Breast epithelium (tissue), 4 donors: Measurements from ENCODE around the gene KIF1A. TPM values are rescaled to one million over a fixed set of nuclear protein-coding genes. Genes with fewer than 3 reads are reported as not detected.
A peak's percentile ranks its signal among the peaks of the same experiment; 100 is the strongest.

ENCODE experiments used
- DNase-seq, 2 donors: peaks; one replicate each; pipeline ENCODE4 v3.0.0-alpha.2; 2019; ENCODE audit warnings: low spot score in 2 of 2
- H3K27ac ChIP-seq, 2 donors: fragments of 200-600 bp; sonication (generic) in 1 of 2; one replicate each; pipeline ENCODE4 v1.5.1; 2016 to 2019; ENCODE audit warnings: mild to moderate bottlenecking in 1 of 2
- H3K27me3 ChIP-seq, 2 donors: fragments of 200-600 bp; sonication (generic) in 1 of 2; one replicate each; pipeline versions ENCODE4 v1.5.1 to v1.6.0; 2017 to 2019; ENCODE audit warnings: control low read depth in 1 of 2, mild to moderate bottlenecking in 1 of 2
- H3K36me3 ChIP-seq: fragments of 200-600 bp; one replicate; pipeline ENCODE4 v1.5.1; 2019
- H3K4me1 ChIP-seq, 2 donors: fragments of 200-600 bp; sonication (generic); one replicate each; pipeline ENCODE4 v1.5.1; 2016 to 2019; ENCODE audit warnings: control low read depth in 1 of 2
- H3K4me3 ChIP-seq, 3 donors: fragments of 200-600 bp; sonication (generic); 1 replicate in 2 of 3; 2 replicates in 1 of 3; pipeline ENCODE4 v1.5.1; 2016 to 2019; ENCODE audit warnings: mild to moderate bottlenecking in 3 of 3, moderate library complexity in 2 of 3
- H3K9me3 ChIP-seq, 2 donors: fragments of 200-600 bp; sonication (generic) in 1 of 2; one replicate each; pipeline ENCODE4 v1.5.1; 2016 to 2019; ENCODE audit warnings: control low read depth in 1 of 2
- CTCF ChIP-seq, 3 donors: fragments of 450-650 bp; IDR thresholded peaks; one replicate each; pipeline ENCODE4 v1.5.1; 2016 to 2017; ENCODE audit warnings: antibody characterized with exemption in 3 of 3, mild to moderate bottlenecking in 3 of 3, moderate library complexity in 3 of 3
- POLR2A ChIP-seq: fragments of 450-650 bp; IDR thresholded peaks from one replicate; pipeline ENCODE4 v1.6.1; 2016; ENCODE audit warnings: antibody characterized with exemption, mild to moderate bottlenecking, moderate library complexity
- POLR2AphosphoS5 ChIP-seq, 3 donors: sonication (generic); formaldehyde crosslinking; IDR thresholded peaks; one replicate each; pipeline ENCODE4 v1.6.1; 2017; ENCODE audit warnings: antibody characterized with exemption in 3 of 3
- intact Hi-C: fragments of 100-400 bp; cut with DNase I; formaldehyde crosslinking; loops from one replicate; pipeline ENCODE4 v1.15.1; 2023; ENCODE audit warnings: low total_unique reads
- total RNA-seq, 3 donors: library from RNA; depleted of rRNA; stranded (reverse); fragments of >200 nt; gene quantifications; one replicate each; pipeline ENCODE4 v1.1.0, GENCODE V29; 2016

KIF1A gene
- total RNA-seq, 3 donors from 2014 or later, result under 0.01 to 0.29 TPM; not detected in 1

- Histone ChIP-seq H3K27ac (no peak overlapping the region), H3K27me3 (no peaks in the 10 kb centered on the region), H3K4me1 (no peaks in the 10 kb centered on the region), H3K4me3 (no peak overlapping the region), H3K36me3 (no peaks in the 10 kb centered on the region), H3K9me3 (peaks cover 2 to 8% of the 10 kb centered on the region in 2 donors)
- no peak for DNase-seq
- intact Hi-C loops, result no loop called here
- TF ChIP-seq POLR2A, result no peak
Measured at GRCh38 chr2:240857039-240858008, 37.3 kb upstream of the KIF1A start.

- intact Hi-C loops, result no loop called here
- no peaks in the 10 kb centered on the region for H3K36me3 ChIP-seq
- DNase-seq, result no peak
- H3K27ac ChIP-seq, result no peak overlapping the region
- no peaks in the 10 kb centered on the region for H3K27me3 ChIP-seq
- no peak overlapping the region for H3K4me3 ChIP-seq
- TF ChIP-seq POLR2A, result no peak
- H3K9me3 ChIP-seq, result peaks cover 2 to 8% of the 10 kb centered on the region in 2 donors
- no peaks in the 10 kb centered on the region for H3K4me1 ChIP-seq
Measured at GRCh38 chr2:240856151-240856980, 36.3 kb upstream of the KIF1A start.

GRCh38 chr2:240855670-240856069, 35.7 kb upstream of the KIF1A start:
- TF ChIP-seq CTCF (IDR thresholded peaks at IDR 0.05), result no peak
- TF ChIP-seq POLR2A, result no peak
- no peak for TF ChIP-seq POLR2AphosphoS5 (IDR thresholded peaks at IDR 0.05)
- Histone ChIP-seq H3K4me1 (no peaks in the 10 kb centered on the region), H3K9me3 (peaks cover 2 to 8% of the 10 kb centered on the region in 2 donors), H3K4me3 (no peak overlapping the region), H3K36me3 (no peaks in the 10 kb centered on the region), H3K27me3 (no peaks in the 10 kb centered on the region), H3K27ac (no peak overlapping the region)
- DNase-seq, result no peak
- intact Hi-C loops, result no loop called here

- Histone ChIP-seq H3K9me3 (peaks cover 2 to 8% of the 10 kb centered on the region in 2 donors), H3K27ac (no peak overlapping the region), H3K4me3 (no peak overlapping the region), H3K36me3 (no peaks in the 10 kb centered on the region), H3K27me3 (no peaks in the 10 kb centered on the region), H3K4me1 (no peaks in the 10 kb centered on the region)
- no peak for TF ChIP-seq CTCF (IDR thresholded peaks at IDR 0.05)
- TF ChIP-seq POLR2AphosphoS5 (IDR thresholded peaks at IDR 0.05), result no peak
- no peak for TF ChIP-seq POLR2A
- intact Hi-C loops, result no loop called here
- DNase-seq, result no peak
Measured at GRCh38 chr2:240852671-240853314, 32.8 kb upstream of the KIF1A start.

- no peaks in the 10 kb centered on the region for H3K27me3 ChIP-seq
- intact Hi-C loops, result no loop called here
- no peak overlapping the region for H3K27ac ChIP-seq
- H3K4me1 ChIP-seq, result no peaks in the 10 kb centered on the region
- no peak overlapping the region for H3K4me3 ChIP-seq
- TF ChIP-seq CTCF (IDR thresholded peaks at IDR 0.05), result peak; percentile 33 to 94 (median 89)
- peak in 1 of 3 donors; percentile 59 for TF ChIP-seq POLR2AphosphoS5 (IDR thresholded peaks at IDR 0.05)
- TF ChIP-seq POLR2A, result no peak
- DNase-seq, result peak; percentile 72 to 88
- no peaks in the 10 kb centered on the region for H3K36me3 ChIP-seq
- peaks cover 2 to 8% of the 10 kb centered on the region in 2 donors for H3K9me3 ChIP-seq
Measured at GRCh38 chr2:240851078-240851991, 31.3 kb upstream of the KIF1A start.
